Mucosa of descending colon (tissue), 3 donors: ENCODE measurements around the gene METTL15. TPM values are rescaled to one million over a fixed set of nuclear protein-coding genes. Genes with fewer than 3 reads are reported as not detected.
"Not testable (repeated sequence)": the region's sequence is repeated elsewhere in the genome, so short reads cannot be mapped to it uniquely, and the experiment has no call there.

Experiments
- ATAC-seq: fragments of 200-7000 bp; cut with Tn5 transposase; one replicate; pipeline ENCODE4 v1.9.1; 2020; ENCODE audit warnings: mild to moderate bottlenecking, moderate library complexity
- DNase-seq, 3 donors: peaks; one replicate each; pipeline ENCODE4 v3.0.0-alpha.2; 2020
- H3K36me3 ChIP-seq: fragments of 200-600 bp; one replicate; pipeline ENCODE4 v1.8.0; 2021; ENCODE audit warnings: low read depth, mild to moderate bottlenecking
- H3K4me1 ChIP-seq: fragments of 200-600 bp; one replicate; pipeline ENCODE4 v1.8.0; 2021; ENCODE audit warnings: low read depth, mild to moderate bottlenecking
- H3K4me3 ChIP-seq: fragments of 200-600 bp; one replicate; pipeline ENCODE4 v1.8.0; 2021; ENCODE audit warnings: mild to moderate bottlenecking
- H3K9me3 ChIP-seq: fragments of 200-600 bp; one replicate; pipeline ENCODE4 v1.8.0; 2021; ENCODE audit warnings: mild to moderate bottlenecking
- CTCF ChIP-seq: fragments of 200-600 bp; IDR thresholded peaks from one replicate; pipeline ENCODE4 v1.8.0; 2022; ENCODE audit warnings: antibody characterized with exemption, mild to moderate bottlenecking
- intact Hi-C, 2 donors: fragments of 100-400 bp; cut with DNase I in 1 of 2; cut with micrococcal nuclease in 1 of 2; formaldehyde crosslinking; loops; one replicate each; pipeline versions ENCODE4 v1.11.0 to v1.11.1; 2022; cut with DNase I, micrococcal nuclease
- total RNA-seq, 3 donors: library from RNA; stranded (reverse); fragmentation: NEBNext Ultra II Directional in 2 of 3; extraction: Animal tissue kit (Norgen Biotek cat#: 25700) in 2 of 3; gene quantifications; one replicate each; pipeline versions ENCODE4 v1.2.1 to v1.2.4, GENCODE V29; 2021 to 2023
- donor health status: DM: no; HTN: no; CAD: no; lungs with moderate emphysema.
- donor health status: DM: no; HTN: no; CAD: no.
- donor health status: DM: no; HTN: yes; CAD: no.

Gene METTL15
- total RNA-seq, 3 donors from 2014 or later: 16.4 to 23.2 (median 17.1) TPM

DNA sequence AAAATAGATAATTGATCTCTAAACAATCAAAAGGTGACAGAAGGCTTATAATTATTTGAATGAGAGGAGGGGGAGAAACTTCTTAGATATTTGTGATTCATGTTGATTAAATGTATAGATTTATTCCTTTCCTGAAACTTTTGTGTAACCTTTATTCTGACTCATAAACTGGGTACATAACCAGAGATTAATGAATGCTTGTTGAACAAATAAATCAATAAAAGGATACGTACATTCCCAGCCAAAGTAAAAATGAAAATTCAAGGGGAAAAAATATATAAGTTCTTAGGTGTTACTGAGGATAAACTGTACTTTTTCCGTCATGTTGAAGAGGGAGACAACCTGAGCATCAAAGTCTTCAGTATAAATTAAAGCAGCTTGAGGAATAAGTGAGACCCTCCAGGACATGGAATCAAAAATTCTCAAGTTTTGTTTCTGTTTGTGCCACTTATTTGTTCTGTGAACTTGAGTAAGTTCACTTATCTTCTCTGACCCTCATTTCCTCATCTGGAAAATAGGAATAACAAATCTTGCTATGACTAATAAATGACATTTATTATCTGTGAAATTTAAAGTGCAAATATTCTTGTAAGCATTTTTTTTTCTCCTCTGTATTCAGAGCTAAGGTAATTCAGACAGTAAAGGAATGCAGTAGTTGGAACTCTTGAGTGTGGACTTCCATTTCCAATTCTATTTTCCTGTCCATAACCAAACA, 195.4 kb downstream of the METTL15 start:
- intact Hi-C loops: no loop called here
- no peak overlapping the region for H3K4me3 ChIP-seq
- no peak for TF ChIP-seq CTCF
- ATAC-seq: no peak
- no peaks in the 10 kb centered on the region for H3K36me3 ChIP-seq
- H3K9me3 ChIP-seq: no peaks in the 10 kb centered on the region
- no peaks in the 10 kb centered on the region for H3K4me1 ChIP-seq
- no peak for DNase-seq

GRCh38 chr11:28315440-28315839, 207.3 kb downstream of the METTL15 start:
- no peak for ATAC-seq
- Histone ChIP-seq H3K9me3 (no peaks in the 10 kb centered on the region), H3K4me1 (no peaks in the 10 kb centered on the region), H3K36me3 (no peaks in the 10 kb centered on the region), H3K4me3 (no peak overlapping the region)
- intact Hi-C loops: no loop called here
- DNase-seq: no peak
- no peak for TF ChIP-seq CTCF

DNA sequence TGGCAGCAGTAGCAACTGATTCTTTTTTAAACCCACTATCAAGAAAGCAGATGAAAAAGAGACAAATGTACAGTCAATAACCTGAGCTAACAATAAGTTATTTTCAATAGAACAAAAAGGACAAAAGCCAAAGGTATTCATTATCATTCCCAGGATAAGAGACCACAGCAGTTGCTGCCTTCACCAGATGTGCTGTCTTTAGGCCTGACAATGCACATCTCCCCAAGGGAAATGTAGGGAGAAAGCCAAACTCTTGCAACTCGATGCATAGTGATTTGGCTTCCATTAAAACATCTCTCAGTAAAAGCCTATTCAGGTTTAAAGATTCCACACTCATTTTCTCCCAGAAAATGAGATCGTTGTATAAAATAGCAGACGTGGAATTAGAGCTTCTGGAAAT, 210.7 kb downstream of the METTL15 start:
- Histone ChIP-seq H3K4me3 (no peak overlapping the region), H3K4me1 (no peaks in the 10 kb centered on the region), H3K36me3 (no peaks in the 10 kb centered on the region), H3K9me3 (no peaks in the 10 kb centered on the region)
- intact Hi-C loops: no loop called here
- no peak for DNase-seq
- no peak for TF ChIP-seq CTCF
- no peak for ATAC-seq

- no peaks in the 10 kb centered on the region for H3K4me1 ChIP-seq
- DNase-seq (no peak), ATAC-seq (no peak)
- no peaks in the 10 kb centered on the region for H3K36me3 ChIP-seq
- H3K9me3 ChIP-seq: no peaks in the 10 kb centered on the region
- intact Hi-C loops: no loop called here
- TF ChIP-seq CTCF: no peak
- no peak overlapping the region for H3K4me3 ChIP-seq
Measured at GRCh38 chr11:28323621-28324020, 215.4 kb downstream of the METTL15 start.

DNA sequence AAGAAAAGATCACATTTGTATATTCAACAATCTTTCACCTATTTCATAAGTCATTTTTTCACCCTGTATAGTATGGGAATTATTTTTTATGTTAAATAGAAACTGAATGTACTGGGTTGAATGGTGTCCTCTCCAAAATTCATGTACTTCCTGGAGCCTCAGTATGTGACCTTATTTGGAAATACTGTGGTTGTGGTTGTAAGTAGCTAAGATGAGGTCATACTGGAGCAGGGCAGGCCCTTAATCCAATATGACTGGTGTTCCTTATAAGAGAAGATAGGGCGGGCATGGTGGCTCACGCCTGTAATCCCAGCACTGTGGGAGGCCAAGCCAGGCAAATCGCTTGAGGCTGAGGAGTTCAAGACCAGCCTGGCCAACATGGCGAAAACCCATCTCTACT, 224.2 kb downstream of the METTL15 start:
- DNase-seq, H3K36me3 ChIP-seq, H3K4me3 ChIP-seq, H3K9me3 ChIP-seq, H3K4me1 ChIP-seq, intact Hi-C loops: not testable (repeated sequence)
- ATAC-seq: peak; percentile 38

DNA sequence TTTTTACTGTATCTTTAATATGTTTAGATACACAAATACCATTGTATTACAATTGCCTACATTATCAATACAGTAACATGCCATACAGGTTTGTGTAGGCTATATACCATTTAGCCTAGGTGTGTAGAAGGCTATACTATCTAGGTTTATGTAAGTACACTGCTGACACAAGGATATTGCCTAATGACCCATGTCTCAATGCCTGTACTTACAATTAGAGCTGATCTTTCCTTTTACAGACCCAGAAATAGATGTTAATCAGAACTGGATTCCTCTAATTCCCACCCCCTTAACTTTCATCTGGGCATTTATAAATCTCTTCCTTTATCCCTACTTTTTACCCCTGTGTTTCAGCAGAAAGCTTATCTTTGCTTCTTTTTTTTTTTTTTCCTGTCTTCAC, 229.5 kb downstream of the METTL15 start:
- H3K36me3 ChIP-seq: no peaks in the 10 kb centered on the region
- no peak overlapping the region for H3K4me3 ChIP-seq
- intact Hi-C loops: no loop called here
- DNase-seq (no peak), ATAC-seq (no peak)
- no peaks in the 10 kb centered on the region for H3K4me1 ChIP-seq
- peaks cover 16% of the 10 kb centered on the region for H3K9me3 ChIP-seq
- TF ChIP-seq CTCF: no peak
